ENCODE results near the gene NOTCH1. TPM values are rescaled to one million over a fixed set of nuclear protein-coding genes. Genes with fewer than 3 reads are reported as not detected.
"Not testable (repeated sequence)": the region's sequence is repeated elsewhere in the genome, so short reads cannot be mapped to it uniquely, and the experiment has no call there.

NOTCH1 gene
- total RNA-seq, 1 experiment from 2014 or later: 95.6 TPM

- Mint-ChIP-seq H3K27me3 (ENCODE audit: low read depth) (no peaks in the 10 kb centered on the region; the same call in none of the 2 replicates), H3K4me3 (no peak overlapping the region), H3K4me1 (peaks cover 37% of the 10 kb centered on the region), H3K9me3 (peaks cover 5% of the 10 kb centered on the region; the same call in 1 of the 2 replicates), H3K27ac (no peak overlapping the region), H3K36me3 (no peaks in the 10 kb centered on the region; the same call in 1 of the 2 replicates)
- DNase-seq (ENCODE audit: low spot score) (no peak), ATAC-seq (no peak)
- ChIA-PET POLR2A (no interaction called here), CTCF (no interaction called here)
- no peak for TF ChIP-seq FOXP4 (CRISPR knock-in tag; IDR thresholded peaks at IDR 0.05)
- TF ChIP-seq NFYB (CRISPR knock-in tag; conservative IDR thresholded peaks at IDR 0.05; ENCODE audit: low read depth): no peak
- TF ChIP-seq MYBL2 (CRISPR knock-in tag; IDR thresholded peaks at IDR 0.05): no peak
- no peak for TF ChIP-seq ELF4 (CRISPR knock-in tag; IDR thresholded peaks at IDR 0.05; ENCODE audit: low read depth)
- no peak for TF ChIP-seq ATF1 (CRISPR knock-in tag; IDR thresholded peaks at IDR 0.05)
- no peak for TF ChIP-seq ZNF317 (CRISPR knock-in tag; IDR thresholded peaks at IDR 0.05; ENCODE audit: borderline replicate concordance, low read depth)
Observed at GRCh38 chr9:136581614-136582447, 36.0 kb upstream of the NOTCH1 start.

- not testable (repeated sequence) for H3K36me3 Mint-ChIP-seq; H3K4me3 Mint-ChIP-seq; H3K27me3 Mint-ChIP-seq (ENCODE audit: low read depth); H3K27ac Mint-ChIP-seq; ATAC-seq; H3K9me3 Mint-ChIP-seq; DNase-seq (ENCODE audit: low spot score)
- peaks cover 22% of the 10 kb centered on the region for H3K4me1 Mint-ChIP-seq
- CTCF ChIA-PET: interaction anchor here (0.7 to 2.1 kb wide), 6 partner anchors 8 to 92 kb away, joined by 3 to 17 read pairs (median 4); no protein-coding TSS in a partner anchor
- POLR2A ChIA-PET: interaction anchor here (1.2 to 1.4 kb wide), 2 partner anchors 7 to 30 kb away, joined by 3 to 8 read pairs; no protein-coding TSS in a partner anchor
Observed at GRCh38 chr9:136579650-136580219, 33.9 kb upstream of the NOTCH1 start.

- DNase-seq (ENCODE audit: low spot score) (no peak), ATAC-seq (peak; percentile 50)
- H3K36me3 Mint-ChIP-seq: no peaks in the 10 kb centered on the region; the same call in 1 of the 2 replicates
- 0 out of 2 replicates have a peak, but pooled peaks have one; percentile 1 for TF ChIP-seq ZNF263 (CRISPR knock-in tag; IDR thresholded peaks at IDR 0.05; ENCODE audit: low read depth)
- TF ChIP-seq NR2C2 (CRISPR knock-in tag; IDR thresholded peaks at IDR 0.05): no peak
- TF ChIP-seq RELA (CRISPR knock-in tag; IDR thresholded peaks at IDR 0.05; ENCODE audit: borderline replicate concordance): no peak
- TF ChIP-seq PRDM15 (CRISPR knock-in tag; IDR thresholded peaks at IDR 0.05): no peak
- H3K9me3 Mint-ChIP-seq: peaks cover 5% of the 10 kb centered on the region; the same call in 1 of the 2 replicates
- H3K27me3 Mint-ChIP-seq (ENCODE audit: low read depth): no peaks in the 10 kb centered on the region; the same call in none of the 2 replicates
- H3K4me3 Mint-ChIP-seq: no peak overlapping the region
- POLR2A ChIA-PET: interaction anchor here (1.2 to 1.4 kb wide), 3 partner anchors 8 to 29 kb away, joined by 3 to 8 read pairs (median 5); no protein-coding TSS in a partner anchor
- CTCF ChIA-PET: interaction anchor here (0.6 to 2.1 kb wide), 12 partner anchors 9 to 468 kb away, joined by 3 to 17 read pairs (median 4); no protein-coding TSS in a partner anchor
- H3K27ac Mint-ChIP-seq: no peak overlapping the region
- H3K4me1 Mint-ChIP-seq: peaks cover 24% of the 10 kb centered on the region
Observed at GRCh38 chr9:136578915-136579649, 33.2 kb upstream of the NOTCH1 start.

Measured in WTC11 (cell line).